ENCODE measurements around the gene ARSB.

ARSB gene

GRCh38 chr5:78829811-78830527, 155.1 kb downstream of the ARSB start:
- DNase-seq, result no peak

DNA sequence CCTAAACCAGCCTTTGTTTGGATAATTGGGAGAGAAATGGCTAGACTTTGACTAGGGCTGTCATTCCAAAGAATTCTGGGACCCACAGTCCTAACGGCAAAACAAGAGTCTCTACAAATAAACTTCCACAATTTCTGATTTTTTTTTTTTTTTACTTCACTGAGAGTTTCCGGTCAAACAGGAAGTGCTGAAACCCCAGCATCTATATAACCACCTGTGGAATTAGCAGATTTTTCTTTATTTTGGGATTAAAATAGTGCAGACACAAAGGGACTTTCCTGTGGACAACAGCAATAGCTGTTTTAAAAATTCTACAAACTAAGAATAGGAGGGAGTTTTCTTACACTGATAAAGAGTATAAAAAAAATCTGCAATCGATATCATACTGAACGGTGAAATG, 157.4 kb downstream of the ARSB start:
- no peak for DNase-seq

GRCh38 chr5:78824831-78825281, 160.3 kb downstream of the ARSB start:
- no peak for DNase-seq

DNA sequence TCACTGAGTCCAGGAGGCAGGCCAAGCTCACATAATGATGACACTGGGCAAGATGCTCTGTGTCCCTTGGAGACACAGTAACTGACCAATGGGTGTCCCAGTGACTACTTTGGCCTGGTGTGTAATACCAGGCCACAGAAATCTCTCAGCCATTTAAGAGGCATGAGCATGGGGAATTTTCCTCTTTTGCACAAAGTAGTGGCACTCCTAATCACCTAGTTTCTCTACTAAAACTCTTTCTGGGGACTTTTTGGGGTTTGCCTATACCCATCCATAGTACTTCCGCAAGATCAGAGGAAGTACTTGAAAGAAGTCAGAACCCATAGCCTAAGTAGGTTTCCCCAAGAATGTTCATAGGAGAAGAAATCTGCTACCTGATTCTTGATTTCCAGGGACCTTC, 161.9 kb downstream of the ARSB start:
- no peak for DNase-seq

GRCh38 chr5:78821536-78822021, 163.5 kb downstream of the ARSB start:
- no peak for DNase-seq

DNA sequence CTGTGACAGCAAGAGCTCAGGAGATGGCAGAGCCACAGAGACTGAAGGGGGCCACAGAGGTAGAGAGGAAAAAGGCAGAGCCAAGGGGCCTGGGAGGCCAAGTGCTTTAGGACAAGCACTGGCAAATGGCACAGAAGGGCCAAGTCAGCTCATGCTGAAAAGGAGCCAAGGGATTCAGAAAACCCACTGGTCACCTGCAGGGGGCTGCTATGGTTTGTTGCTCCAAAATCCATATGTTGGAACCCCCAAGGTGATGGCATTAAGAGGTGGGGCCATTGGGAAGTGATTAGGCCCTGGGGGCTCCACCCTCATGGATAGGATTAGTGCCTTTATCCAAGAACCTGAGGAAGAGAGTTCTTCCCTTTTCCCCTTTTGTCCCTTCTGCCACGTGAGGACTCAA, 165.4 kb downstream of the ARSB start:
- no peak for DNase-seq

DNA sequence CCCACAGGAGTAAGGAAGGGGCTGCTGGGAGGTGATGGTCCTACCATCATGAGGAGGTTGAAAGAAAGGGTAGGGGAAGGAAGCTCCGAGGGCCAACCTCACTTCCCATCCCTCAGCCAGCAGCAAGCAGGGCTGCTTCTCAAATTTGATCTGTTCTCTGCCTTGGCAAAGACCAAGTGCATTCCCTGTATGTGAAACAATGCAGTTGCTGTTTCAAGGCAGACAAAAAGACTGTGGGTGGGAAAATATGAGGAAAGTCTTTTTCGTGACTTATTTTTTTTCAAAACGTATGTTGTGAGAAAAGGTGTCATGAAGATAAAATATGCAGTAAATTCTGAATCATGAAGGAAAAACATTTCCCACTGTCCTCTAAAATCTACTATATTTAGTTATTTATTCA, 165.9 kb downstream of the ARSB start:
- no peak for DNase-seq

- DNase-seq, result no peak
These were observed 168.9 kb downstream of the ARSB start for GRCh38 chr5:78816143-78816765.

DNA sequence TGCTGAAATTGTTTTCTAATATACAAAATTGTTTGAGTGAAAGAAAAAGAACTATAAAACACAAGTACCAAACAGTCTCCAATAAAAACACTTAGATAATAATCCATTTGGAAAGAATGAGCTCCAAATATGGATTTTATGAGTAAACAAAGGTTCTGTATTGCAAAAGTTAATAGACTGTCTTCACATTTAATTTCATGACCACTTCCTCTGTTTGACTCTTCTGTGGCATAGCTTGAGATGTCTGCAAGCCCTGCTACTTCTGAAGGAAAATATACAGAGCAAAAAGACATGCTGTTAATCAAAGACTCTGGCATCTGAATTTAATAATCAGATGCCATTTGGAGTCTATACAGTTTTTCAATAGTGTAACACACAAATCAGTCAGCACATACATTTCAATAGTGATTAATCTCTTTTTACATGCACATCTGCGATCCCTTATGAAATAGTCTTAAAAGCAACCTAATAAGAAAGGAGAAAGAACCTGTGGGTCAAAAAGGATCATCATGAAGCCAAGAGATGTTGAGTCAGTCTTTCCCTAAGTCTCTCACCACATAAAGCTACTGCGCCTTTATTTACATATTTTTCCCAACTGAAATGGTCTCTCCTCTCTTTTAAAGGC, 171.1 kb downstream of the ARSB start:
- no peak for DNase-seq

- no peak for DNase-seq
These were observed 171.8 kb downstream of the ARSB start for GRCh38 chr5:78813286-78813685.

- DNase-seq, result no peak
These were observed 173.2 kb downstream of the ARSB start for GRCh38 chr5:78811866-78812265.

GRCh38 chr5:78811121-78811817, 173.8 kb downstream of the ARSB start:
- DNase-seq, result no peak

DNA sequence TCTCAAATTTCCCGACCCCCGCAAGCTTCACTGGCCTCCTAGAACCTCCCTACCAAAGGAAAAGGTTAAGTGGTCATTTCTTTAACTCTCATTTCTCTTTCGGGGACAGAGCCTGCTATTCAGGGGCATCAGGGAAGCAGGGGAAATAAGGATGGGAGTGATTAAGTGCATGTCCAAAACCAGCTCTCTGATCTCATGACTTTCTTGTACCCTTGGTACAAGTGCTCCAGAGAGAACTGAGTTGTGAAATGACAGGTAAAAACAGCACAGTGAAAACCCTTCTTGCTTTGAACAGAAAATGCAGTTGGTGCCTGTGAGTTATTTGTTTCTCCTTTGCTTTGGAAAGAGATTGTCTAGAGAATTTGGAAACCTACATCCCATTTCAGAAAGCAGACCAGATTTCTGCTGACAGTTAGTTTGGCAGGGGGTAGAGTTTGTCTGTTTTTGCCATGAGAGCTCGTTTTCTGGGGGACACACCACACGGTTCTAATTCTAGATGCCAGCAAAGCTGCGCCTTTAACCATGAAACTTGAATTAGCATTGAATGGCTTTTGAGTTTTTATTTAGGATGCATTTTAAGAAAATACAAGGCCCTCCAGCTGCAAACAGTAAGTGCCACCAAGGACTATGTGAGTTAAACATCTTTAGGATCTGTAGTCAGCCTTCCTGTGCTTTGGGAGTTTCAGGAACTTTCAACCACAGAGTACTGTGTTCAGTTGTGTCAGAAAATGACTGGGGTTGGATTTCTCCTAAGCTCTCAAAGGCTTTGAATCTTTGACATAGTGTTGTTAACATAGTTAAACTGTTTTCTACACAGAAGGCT, 174.8 kb downstream of the ARSB start:
- no peak for DNase-seq

GRCh38 chr5:78809444-78809843, 175.7 kb downstream of the ARSB start:
- DNase-seq, result no peak

DNA sequence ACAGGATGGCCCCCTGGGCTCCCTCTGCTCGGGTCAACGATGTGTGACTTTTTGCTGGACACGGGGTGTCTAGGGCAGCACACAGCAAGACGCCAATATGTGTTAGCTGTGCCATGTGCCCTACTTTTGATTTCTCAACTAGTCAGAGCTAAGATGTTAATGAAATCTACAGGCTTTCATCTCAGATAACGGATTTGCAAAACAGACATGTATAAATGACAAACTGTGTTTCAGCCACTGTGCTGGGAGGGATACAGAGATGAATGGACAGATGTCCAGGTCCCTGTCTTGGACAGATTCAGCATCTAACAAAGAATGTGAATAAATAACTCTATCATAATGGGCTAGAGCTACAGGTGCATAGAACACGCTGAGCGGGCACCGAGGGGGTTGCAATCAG, 176.3 kb downstream of the ARSB start:
- no peak for DNase-seq

DNA sequence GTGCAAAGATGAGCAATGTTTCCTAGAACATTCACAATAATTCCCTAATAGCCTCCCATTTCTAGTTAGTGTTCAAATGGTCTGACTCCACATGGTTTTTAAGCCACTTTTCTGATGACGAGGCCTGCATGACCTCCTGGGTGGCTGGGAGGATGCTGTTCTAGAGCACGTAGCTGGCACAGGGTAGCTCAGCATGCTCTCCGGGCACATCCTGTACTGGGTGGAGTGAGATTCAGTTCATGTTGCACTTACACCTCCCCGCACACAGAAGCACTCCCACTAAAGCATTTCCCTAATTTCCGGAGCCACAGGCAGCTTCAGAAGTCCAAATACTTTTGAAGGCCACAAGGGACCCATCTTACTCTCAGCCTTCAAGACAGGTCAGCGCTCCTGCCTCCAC, 176.7 kb downstream of the ARSB start:
- no peak for DNase-seq

DNA sequence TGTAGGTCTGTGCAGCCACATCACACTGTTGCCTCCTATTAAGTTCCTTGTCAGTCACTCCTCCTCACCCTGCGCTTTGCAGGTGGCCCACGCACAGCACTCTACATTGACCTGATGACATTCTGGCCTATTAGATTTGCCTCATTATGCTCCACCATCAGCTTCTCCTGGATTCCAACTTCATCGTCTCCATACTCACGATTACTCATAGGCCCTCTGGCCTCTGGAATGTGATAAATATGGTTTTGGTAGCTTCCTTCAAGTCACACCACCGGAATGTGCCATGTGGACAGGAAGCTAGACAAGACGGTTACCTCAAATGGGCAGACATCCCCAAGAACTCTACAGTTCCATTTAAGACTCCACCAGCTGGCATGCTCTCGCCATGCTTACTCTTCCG, 178.6 kb downstream of the ARSB start:
- no peak for DNase-seq

GRCh38 chr5:78805474-78806124, 179.5 kb downstream of the ARSB start:
- DNase-seq, result no peak

- DNase-seq, result no peak
These were observed 180.1 kb downstream of the ARSB start for GRCh38 chr5:78804995-78805394.

DNA sequence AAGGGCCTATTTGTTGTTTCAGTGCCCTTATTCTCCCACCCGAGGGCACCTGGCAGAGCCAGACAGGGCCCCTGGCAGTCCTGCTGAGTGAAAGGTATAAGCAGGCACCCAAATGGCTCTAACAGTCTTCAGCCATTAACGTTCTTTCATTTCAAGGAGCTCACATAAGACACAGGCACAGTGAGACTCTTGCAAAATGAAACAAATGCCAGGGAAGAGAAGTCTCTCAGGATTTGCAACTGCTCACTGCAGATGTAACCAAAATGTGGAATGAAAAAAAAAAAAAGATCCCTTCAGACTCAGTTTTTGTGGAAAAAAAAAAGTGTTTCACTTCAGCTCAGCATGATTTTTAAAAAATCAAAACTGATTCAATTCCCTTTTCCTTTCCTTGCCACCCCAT, 181.2 kb downstream of the ARSB start:
- DNase-seq, result no peak

DNA sequence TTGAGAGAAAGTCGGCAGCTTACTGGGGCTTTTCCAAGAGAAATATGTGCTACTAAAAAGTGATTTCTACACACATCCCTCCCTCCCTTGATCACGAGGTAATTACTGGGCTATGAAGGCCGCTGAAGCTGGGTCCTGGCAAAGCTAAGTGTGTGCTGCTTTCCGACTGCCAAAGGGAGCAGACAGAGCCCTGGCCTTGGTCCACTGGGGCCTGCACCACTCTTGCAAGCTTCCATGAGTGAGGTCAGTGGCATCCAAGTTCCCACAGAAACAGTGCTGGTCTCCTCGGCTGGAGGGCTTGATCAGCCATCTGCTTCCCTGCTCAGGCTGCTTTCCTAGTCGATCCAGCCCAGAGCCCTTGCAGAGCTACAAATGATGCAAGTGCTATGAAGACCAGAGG, 181.8 kb downstream of the ARSB start:
- DNase-seq, result no peak

DNA sequence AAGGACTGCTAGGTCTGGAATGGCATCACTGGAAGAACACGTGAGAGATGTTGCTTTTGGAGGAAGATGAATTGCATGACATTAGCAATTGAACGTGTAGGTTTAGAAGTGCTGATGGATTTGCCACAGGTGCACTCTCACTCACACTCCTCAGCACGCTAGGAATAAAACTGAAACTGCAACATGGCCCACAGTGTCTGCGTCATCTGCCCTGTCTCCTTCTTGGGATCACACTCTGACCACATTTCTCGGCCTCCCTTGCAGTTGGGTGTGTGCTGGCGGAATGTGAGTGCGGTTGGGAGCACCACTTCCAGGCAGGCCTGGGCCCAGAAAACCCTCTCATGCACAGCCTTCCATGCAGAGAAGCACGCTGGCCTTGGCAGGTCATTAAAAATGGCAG, 183.7 kb downstream of the ARSB start:
- DNase-seq, result no peak

Data from central memory CD4-positive, alpha-beta T cell (primary cell).